GM12891 (cell line): Measurements from ENCODE around the gene RPH3AL.

ENCODE experiments used
- POLR2A ChIP-seq: IDR thresholded peaks from 2 replicates; pipeline ENCODE4 v1.6.1; 2011; ENCODE audit warnings: low read depth, low read length, control low read depth
- POLR2AphosphoS5 ChIP-seq: IDR thresholded peaks from 2 replicates; pipeline ENCODE4 v1.6.1; 2011; ENCODE audit warnings: low read depth, low read length, control low read depth
- TAF1 ChIP-seq: IDR thresholded peaks from 2 replicates; pipeline ENCODE4 v1.6.1; 2011; ENCODE audit warnings: low read depth, low read length, control low read depth

GRCh38 chr17:245020-245419 is 107.6 kb downstream of the RPH3AL start:
- no peak for TF ChIP-seq POLR2A
- no peak for TF ChIP-seq POLR2AphosphoS5
- no peak for TF ChIP-seq TAF1
